Activated naive CD8-positive, alpha-beta T cell treated with anti-CD3 and anti-CD28 coated beads for 36 hours (primary cell): ENCODE data around the gene PIK3CA. TPM values are rescaled to one million over a fixed set of nuclear protein-coding genes. Genes with fewer than 3 reads are reported as not detected.
A peak's percentile ranks its signal among the peaks of the same experiment; 100 is the strongest.
"Not testable (repeated sequence)": the region's sequence is repeated elsewhere in the genome, so short reads cannot be mapped to it uniquely, and the experiment has no call there.

Experiments
- DNase-seq: peaks from one replicate; pipeline ENCODE4 v3.0.0; 2021
- H3K27ac Mint-ChIP-seq: one replicate; pipeline ENCODE4 v1.8.0; 2022; ENCODE audit warnings: mild to moderate bottlenecking, moderate library complexity, mixed read lengths
- H3K27me3 Mint-ChIP-seq: one replicate; pipeline ENCODE4 v1.8.0; 2022; ENCODE audit warnings: mild to moderate bottlenecking, mixed read lengths
- H3K36me3 Mint-ChIP-seq: one replicate; pipeline ENCODE4 v1.8.0; 2021; ENCODE audit warnings: mild to moderate bottlenecking, mixed read lengths
- H3K4me1 Mint-ChIP-seq: one replicate; pipeline ENCODE4 v1.8.0; 2021; ENCODE audit warnings: mixed read lengths
- H3K4me3 Mint-ChIP-seq: one replicate; pipeline ENCODE4 v1.8.0; 2022; ENCODE audit warnings: mild to moderate bottlenecking, moderate library complexity, mixed read lengths
- H3K9me3 Mint-ChIP-seq: one replicate; pipeline ENCODE4 v1.8.0; 2022; ENCODE audit warnings: mixed read lengths
- total RNA-seq, 2 experiments: library from RNA; stranded (reverse); gene quantifications; one replicate each; pipeline ENCODE4 v1.2.3, GENCODE V29; 2021

The PIK3CA gene
- total RNA-seq, 2 experiments from 2014 or later, result 16.8 to 19.0 TPM

- not testable (repeated sequence) for H3K9me3 Mint-ChIP-seq, DNase-seq, H3K4me3 Mint-ChIP-seq, H3K4me1 Mint-ChIP-seq, H3K27me3 Mint-ChIP-seq, H3K36me3 Mint-ChIP-seq
- H3K27ac Mint-ChIP-seq, result peak overlapping the region; percentile 64
Observed at GRCh38 chr3:179215550-179215949, 67.4 kb downstream of the PIK3CA start.

DNA sequence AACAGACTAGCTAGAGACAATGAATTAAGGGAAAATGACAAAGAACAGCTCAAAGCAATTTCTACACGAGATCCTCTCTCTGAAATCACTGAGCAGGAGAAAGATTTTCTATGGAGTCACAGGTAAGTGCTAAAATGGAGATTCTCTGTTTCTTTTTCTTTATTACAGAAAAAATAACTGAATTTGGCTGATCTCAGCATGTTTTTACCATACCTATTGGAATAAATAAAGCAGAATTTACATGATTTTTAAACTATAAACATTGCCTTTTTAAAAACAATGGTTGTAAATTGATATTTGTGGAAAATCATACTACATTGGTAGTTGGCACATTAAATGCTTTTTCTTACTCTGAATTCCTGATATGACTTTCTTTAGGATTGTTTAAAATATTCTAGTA, 70.1 kb downstream of the PIK3CA start:
- not testable (repeated sequence) for H3K27me3 Mint-ChIP-seq, DNase-seq, H3K27ac Mint-ChIP-seq, H3K4me1 Mint-ChIP-seq, H3K36me3 Mint-ChIP-seq, H3K9me3 Mint-ChIP-seq, H3K4me3 Mint-ChIP-seq

GRCh38 chr3:179223548-179223947, 75.4 kb downstream of the PIK3CA start:
- H3K9me3 Mint-ChIP-seq, result no peaks in the 10 kb centered on the region
- peaks cover 6% of the 10 kb centered on the region for H3K4me1 Mint-ChIP-seq
- peaks cover 4% of the 10 kb centered on the region for H3K36me3 Mint-ChIP-seq
- H3K4me3 Mint-ChIP-seq, result no peak overlapping the region
- no peak for DNase-seq
- H3K27ac Mint-ChIP-seq, result no peak overlapping the region
- H3K27me3 Mint-ChIP-seq, result no peaks in the 10 kb centered on the region

GRCh38 chr3:179224584-179224983, 76.4 kb downstream of the PIK3CA start:
- Mint-ChIP-seq H3K4me3 (no peak overlapping the region), H3K36me3 (peaks cover 4% of the 10 kb centered on the region), H3K4me1 (peaks cover 6% of the 10 kb centered on the region), H3K27ac (no peak overlapping the region), H3K27me3 (no peaks in the 10 kb centered on the region), H3K9me3 (no peaks in the 10 kb centered on the region)
- DNase-seq, result no peak

DNA sequence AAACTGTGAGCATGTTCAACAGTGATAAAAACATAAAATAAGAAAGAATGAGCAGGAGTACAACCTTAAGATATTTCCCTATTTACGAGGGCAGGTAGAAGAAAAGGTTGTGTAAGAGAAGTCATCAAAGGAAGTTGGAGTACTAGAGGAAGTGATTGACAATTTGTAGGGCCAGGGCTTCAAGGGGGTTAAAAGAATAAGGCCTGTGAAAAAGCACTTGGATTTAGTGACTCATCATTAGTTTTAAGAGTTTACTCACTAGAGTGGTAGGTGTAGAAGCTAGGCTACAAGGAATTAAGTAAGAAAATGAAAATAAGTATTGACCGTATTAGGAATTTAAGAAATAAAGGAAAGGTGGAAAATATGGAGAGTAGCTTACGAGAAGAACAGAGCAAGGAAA, 79.2 kb downstream of the PIK3CA start:
- no peaks in the 10 kb centered on the region for H3K9me3 Mint-ChIP-seq
- H3K4me3 Mint-ChIP-seq, result no peak overlapping the region
- peaks cover 6% of the 10 kb centered on the region for H3K4me1 Mint-ChIP-seq
- H3K27me3 Mint-ChIP-seq, result no peaks in the 10 kb centered on the region
- peaks cover 21% of the 10 kb centered on the region for H3K36me3 Mint-ChIP-seq
- no peak for DNase-seq
- no peak overlapping the region for H3K27ac Mint-ChIP-seq

DNA sequence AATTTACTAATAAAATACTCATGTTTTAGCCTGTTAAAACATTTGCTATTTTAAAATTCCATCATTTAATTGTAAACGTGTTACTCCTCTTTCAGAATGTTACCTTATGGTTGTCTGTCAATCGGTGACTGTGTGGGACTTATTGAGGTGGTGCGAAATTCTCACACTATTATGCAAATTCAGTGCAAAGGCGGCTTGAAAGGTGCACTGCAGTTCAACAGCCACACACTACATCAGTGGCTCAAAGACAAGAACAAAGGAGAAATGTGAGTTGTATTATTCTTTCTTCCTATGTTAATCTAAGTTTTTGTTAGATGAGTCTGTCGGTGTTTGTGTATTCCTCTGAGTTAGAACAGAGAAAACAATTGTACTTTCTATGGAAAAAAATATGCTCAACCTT, 81.0 kb downstream of the PIK3CA start:
- peaks cover 5% of the 10 kb centered on the region for H3K4me1 Mint-ChIP-seq
- H3K27me3 Mint-ChIP-seq, result no peaks in the 10 kb centered on the region
- no peak overlapping the region for H3K4me3 Mint-ChIP-seq
- H3K9me3 Mint-ChIP-seq, result no peaks in the 10 kb centered on the region
- H3K36me3 Mint-ChIP-seq, result peaks cover 24% of the 10 kb centered on the region
- H3K27ac Mint-ChIP-seq, result no peak overlapping the region
- DNase-seq, result no peak

DNA sequence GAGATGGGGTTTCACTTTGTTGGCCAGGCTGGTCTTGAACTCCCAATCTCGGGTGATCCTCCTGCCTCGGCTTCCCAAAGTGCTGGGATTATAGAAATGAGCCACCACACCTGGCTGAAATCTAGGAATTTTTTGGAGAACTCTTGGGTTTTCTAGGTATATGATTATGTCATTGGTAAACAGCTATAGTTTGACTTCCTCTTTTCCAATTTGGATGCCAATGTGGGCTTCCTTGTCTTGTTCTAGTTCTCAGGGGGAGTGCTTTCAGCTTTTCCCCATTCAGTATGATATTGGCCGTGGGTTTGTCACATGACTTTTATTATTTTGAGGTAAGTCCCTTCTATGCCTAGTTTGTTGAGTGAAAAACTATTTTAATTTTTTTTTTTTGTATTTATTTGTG, 84.9 kb downstream of the PIK3CA start:
- Mint-ChIP-seq H3K36me3 (peaks cover 25% of the 10 kb centered on the region), H3K27me3 (no peaks in the 10 kb centered on the region), H3K4me1 (peaks cover 5% of the 10 kb centered on the region), H3K4me3 (no peak overlapping the region), H3K27ac (no peak overlapping the region), H3K9me3 (no peaks in the 10 kb centered on the region)
- DNase-seq, result no peak

DNA sequence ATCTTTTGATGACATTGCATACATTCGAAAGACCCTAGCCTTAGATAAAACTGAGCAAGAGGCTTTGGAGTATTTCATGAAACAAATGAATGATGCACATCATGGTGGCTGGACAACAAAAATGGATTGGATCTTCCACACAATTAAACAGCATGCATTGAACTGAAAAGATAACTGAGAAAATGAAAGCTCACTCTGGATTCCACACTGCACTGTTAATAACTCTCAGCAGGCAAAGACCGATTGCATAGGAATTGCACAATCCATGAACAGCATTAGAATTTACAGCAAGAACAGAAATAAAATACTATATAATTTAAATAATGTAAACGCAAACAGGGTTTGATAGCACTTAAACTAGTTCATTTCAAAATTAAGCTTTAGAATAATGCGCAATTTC, 86.0 kb downstream of the PIK3CA start:
- Mint-ChIP-seq H3K27ac (no peak overlapping the region), H3K27me3 (no peaks in the 10 kb centered on the region), H3K4me3 (no peak overlapping the region), H3K9me3 (no peaks in the 10 kb centered on the region), H3K4me1 (peaks cover 5% of the 10 kb centered on the region), H3K36me3 (peaks cover 25% of the 10 kb centered on the region)
- no peak for DNase-seq

DNA sequence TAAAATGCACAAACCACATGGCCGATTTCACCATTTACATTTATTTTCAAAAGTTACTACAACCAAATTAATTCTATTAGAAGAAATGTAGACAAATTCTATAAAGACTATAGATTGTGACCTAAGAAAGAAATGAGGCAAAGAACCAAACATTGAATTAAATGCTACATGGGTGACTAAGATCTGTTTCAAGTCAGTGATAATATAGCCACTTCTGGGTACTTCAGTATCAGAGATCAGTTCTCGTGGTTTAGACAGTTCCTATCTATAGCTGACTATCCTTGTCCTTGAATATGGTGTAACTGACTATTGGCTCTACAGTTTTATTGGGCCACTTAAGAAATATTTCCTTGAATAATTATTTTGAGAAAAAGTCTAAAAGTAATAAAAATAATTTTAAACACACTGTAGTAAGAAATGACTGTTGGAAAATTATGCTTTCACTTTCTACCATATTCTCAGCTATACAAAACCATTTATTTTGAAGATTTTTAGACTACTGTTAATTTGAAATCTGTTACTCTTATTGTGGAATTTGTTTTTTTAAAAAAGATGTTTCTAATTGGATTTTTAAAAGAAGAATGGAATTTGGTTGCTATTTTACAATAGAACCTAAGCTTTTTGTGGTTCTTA, 88.6 kb downstream of the PIK3CA start:
- Mint-ChIP-seq H3K9me3 (no peaks in the 10 kb centered on the region), H3K4me3 (no peak overlapping the region), H3K36me3 (peaks cover 12% of the 10 kb centered on the region), H3K27ac (peak overlapping the region; percentile 26), H3K4me1 (peaks cover 5% of the 10 kb centered on the region), H3K27me3 (no peaks in the 10 kb centered on the region)
- no peak for DNase-seq

GRCh38 chr3:179240299-179240698, 92.1 kb downstream of the PIK3CA start:
- not testable (repeated sequence) for H3K9me3 Mint-ChIP-seq, H3K27me3 Mint-ChIP-seq, H3K4me1 Mint-ChIP-seq, H3K27ac Mint-ChIP-seq, H3K4me3 Mint-ChIP-seq, DNase-seq, H3K36me3 Mint-ChIP-seq

DNA sequence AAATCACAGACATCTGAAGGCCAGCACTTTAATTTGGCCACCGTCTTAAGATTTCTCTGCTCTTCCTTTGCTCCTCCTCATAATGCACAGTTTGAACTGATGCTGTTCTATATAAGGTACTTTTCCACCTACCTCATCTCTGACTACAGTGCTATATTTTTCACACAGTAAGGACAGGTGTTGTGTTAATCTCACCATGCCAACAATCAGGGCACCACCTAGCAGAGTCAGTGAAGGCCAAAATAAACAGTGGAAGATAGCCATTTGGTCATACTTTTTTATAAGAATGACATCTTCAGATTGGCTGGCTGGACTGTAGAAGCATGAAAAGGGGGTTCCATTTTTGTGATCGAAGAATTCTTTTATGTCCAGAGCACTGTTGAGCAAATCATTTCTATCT, 94.7 kb downstream of the PIK3CA start:
- not testable (repeated sequence) for H3K27me3 Mint-ChIP-seq, H3K36me3 Mint-ChIP-seq, H3K4me3 Mint-ChIP-seq, H3K4me1 Mint-ChIP-seq, H3K27ac Mint-ChIP-seq, DNase-seq, H3K9me3 Mint-ChIP-seq

DNA sequence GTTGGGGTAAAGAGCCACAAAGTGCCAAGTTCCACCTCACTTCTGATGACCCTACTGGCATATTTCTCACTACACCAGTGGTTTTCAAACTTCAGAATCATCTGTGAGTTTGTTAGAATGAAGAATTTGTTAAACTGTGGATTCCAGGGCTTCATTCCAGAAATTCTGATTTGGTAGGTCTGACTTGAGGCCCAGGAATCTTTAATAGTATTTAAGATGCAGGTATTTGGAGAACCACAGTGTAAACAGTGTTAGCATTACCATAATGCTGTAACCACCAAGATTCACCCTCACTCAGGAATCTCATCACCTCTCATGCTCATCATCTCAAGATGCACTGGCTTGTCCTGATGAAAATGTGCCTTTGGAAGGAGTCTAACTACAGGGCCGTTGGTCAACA, 96.7 kb downstream of the PIK3CA start:
- Mint-ChIP-seq H3K36me3 (no peaks in the 10 kb centered on the region), H3K27me3 (no peaks in the 10 kb centered on the region), H3K4me1 (no peaks in the 10 kb centered on the region), H3K9me3 (no peaks in the 10 kb centered on the region), H3K4me3 (no peak overlapping the region), H3K27ac (no peak overlapping the region)
- no peak for DNase-seq

- no peak for DNase-seq
- no peak overlapping the region for H3K27ac Mint-ChIP-seq
- H3K9me3 Mint-ChIP-seq, result no peaks in the 10 kb centered on the region
- no peaks in the 10 kb centered on the region for H3K27me3 Mint-ChIP-seq
- H3K4me3 Mint-ChIP-seq, result no peak overlapping the region
- peaks cover 8% of the 10 kb centered on the region for H3K36me3 Mint-ChIP-seq
- no peaks in the 10 kb centered on the region for H3K4me1 Mint-ChIP-seq
Observed at GRCh38 chr3:179247289-179248015, 99.3 kb downstream of the PIK3CA start.

GRCh38 chr3:179250803-179251476, 102.8 kb downstream of the PIK3CA start, which contains the start of gene KCNMB3:
Gene KCNMB3 (minus strand): TSS chr3:179251114. CDS start chr3:179250990, 124 bp downstream.
- DNase-seq, result no peak
- H3K36me3 Mint-ChIP-seq, result peaks cover 10% of the 10 kb centered on the region
- no peaks in the 10 kb centered on the region for H3K4me1 Mint-ChIP-seq
- no peak within 1 kb of the TSS for H3K4me3 Mint-ChIP-seq
- no peaks in the 10 kb centered on the region for H3K9me3 Mint-ChIP-seq
- no peak within 1 kb of the TSS for H3K27ac Mint-ChIP-seq
- H3K27me3 Mint-ChIP-seq, result no peaks in the 10 kb centered on the region

- H3K4me1 Mint-ChIP-seq, result peaks cover 8% of the 10 kb centered on the region
- H3K27ac Mint-ChIP-seq, result no peak overlapping the region
- DNase-seq, result no peak
- H3K36me3 Mint-ChIP-seq, result peaks cover 7% of the 10 kb centered on the region
- no peak overlapping the region for H3K4me3 Mint-ChIP-seq
- no peaks in the 10 kb centered on the region for H3K27me3 Mint-ChIP-seq
- peaks cover 20% of the 10 kb centered on the region for H3K9me3 Mint-ChIP-seq
Observed at GRCh38 chr3:179256813-179257212, 108.7 kb downstream of the PIK3CA start.
